ENCODE results near the gene FREM2. TPM values are rescaled to one million over a fixed set of nuclear protein-coding genes. Genes with fewer than 3 reads are reported as not detected.

FREM2 gene
- total and polyA plus RNA-seq, 3 donors from 2014 or later: 0.80 to 5.5 (median 4.4) TPM

DNA sequence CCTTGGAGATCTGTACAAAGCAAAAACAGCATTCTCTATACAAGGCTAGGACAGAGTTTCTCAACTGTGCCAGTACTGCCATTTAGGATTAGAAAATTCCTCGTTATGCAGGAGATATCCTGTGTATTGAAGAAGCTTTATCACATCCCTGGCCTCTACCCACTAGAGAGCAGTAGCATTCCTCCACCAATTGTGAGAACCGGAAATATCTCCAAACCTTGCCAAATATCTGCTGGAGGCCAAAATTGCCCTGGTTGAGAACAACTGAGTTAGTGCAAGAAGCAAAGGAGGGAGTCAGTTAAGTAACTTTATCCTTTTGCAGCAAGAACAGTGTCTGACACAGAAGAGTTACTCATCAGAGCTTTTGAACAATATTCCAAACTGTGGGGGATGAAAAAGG, 16.2 kb upstream of the FREM2 start:
- H3K4me1 ChIP-seq: no peaks in the 10 kb centered on the region
- H3K27me3 ChIP-seq: no peaks in the 10 kb centered on the region
- DNase-seq: no peak
- H3K36me3 ChIP-seq (ENCODE audit: low read depth, missing control alignments): no peaks in the 10 kb centered on the region
- no peak overlapping the region for H3K4me3 ChIP-seq
- intact Hi-C loops (cut with DNase I; ENCODE audit: low total_unique reads): no loop called here
- no peaks in the 10 kb centered on the region for H3K9me3 ChIP-seq
- TF ChIP-seq, protein P1, sequence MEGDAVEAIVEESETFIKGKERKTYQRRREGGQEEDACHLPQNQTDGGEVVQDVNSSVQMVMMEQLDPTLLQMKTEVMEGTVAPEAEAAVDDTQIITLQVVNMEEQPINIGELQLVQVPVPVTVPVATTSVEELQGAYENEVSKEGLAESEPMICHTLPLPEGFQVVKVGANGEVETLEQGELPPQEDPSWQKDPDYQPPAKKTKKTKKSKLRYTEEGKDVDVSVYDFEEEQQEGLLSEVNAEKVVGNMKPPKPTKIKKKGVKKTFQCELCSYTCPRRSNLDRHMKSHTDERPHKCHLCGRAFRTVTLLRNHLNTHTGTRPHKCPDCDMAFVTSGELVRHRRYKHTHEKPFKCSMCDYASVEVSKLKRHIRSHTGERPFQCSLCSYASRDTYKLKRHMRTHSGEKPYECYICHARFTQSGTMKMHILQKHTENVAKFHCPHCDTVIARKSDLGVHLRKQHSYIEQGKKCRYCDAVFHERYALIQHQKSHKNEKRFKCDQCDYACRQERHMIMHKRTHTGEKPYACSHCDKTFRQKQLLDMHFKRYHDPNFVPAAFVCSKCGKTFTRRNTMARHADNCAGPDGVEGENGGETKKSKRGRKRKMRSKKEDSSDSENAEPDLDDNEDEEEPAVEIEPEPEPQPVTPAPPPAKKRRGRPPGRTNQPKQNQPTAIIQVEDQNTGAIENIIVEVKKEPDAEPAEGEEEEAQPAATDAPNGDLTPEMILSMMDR (IDR thresholded peaks at IDR 0.05): no peak
- TF ChIP-seq POLR2A (IDR thresholded peaks at IDR 0.05): no peak
- no peak overlapping the region for H3K27ac ChIP-seq
- 38 to 50% methylated on average over 2 of the region's 2 CpGs for WGBS, 2 donors

DNA sequence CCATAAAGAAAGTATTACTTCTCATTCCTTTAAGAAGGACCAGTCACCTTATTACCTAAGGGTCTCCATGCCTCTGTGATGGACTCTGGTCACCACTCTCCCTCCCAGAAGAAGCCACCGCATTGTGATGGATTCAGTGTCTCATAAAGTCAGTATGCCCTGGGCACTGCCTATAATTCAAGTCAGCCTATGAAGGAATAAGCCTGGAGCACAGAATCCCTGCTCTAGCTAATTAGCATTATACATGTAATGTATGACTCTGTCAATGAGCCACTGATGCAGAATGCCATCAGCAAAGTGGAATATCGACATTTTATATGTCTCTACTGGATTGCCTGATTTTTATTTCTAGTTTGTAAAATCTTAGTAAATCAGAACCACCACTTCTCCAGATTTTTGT, 14.9 kb upstream of the FREM2 start:
- no peak for TF ChIP-seq POLR2A (IDR thresholded peaks at IDR 0.05)
- TF ChIP-seq, protein P1 (IDR thresholded peaks at IDR 0.05): no peak
- WGBS, 2 donors: 80 to 87% methylated on average over 2 of the region's 2 CpGs
- no peak overlapping the region for H3K27ac ChIP-seq
- no peak overlapping the region for H3K4me3 ChIP-seq
- H3K9me3 ChIP-seq: no peaks in the 10 kb centered on the region
- DNase-seq: no peak
- H3K36me3 ChIP-seq (ENCODE audit: low read depth, missing control alignments): no peaks in the 10 kb centered on the region
- H3K27me3 ChIP-seq: no peaks in the 10 kb centered on the region
- intact Hi-C loops (cut with DNase I; ENCODE audit: low total_unique reads): no loop called here
- no peaks in the 10 kb centered on the region for H3K4me1 ChIP-seq

GRCh38 chr13:38674208-38674607, 12.7 kb upstream of the FREM2 start:
- Histone ChIP-seq H3K4me3 (no peak overlapping the region), H3K9me3 (no peaks in the 10 kb centered on the region), H3K36me3 (ENCODE audit: low read depth, missing control alignments) (no peaks in the 10 kb centered on the region), H3K27me3 (no peaks in the 10 kb centered on the region), H3K4me1 (no peaks in the 10 kb centered on the region), H3K27ac (no peak overlapping the region)
- intact Hi-C loops (cut with DNase I; ENCODE audit: low total_unique reads): no loop called here
- 72 to 80% methylated on average over 4 of the region's 4 CpGs for WGBS, 2 donors
- DNase-seq: no peak
- no peak for TF ChIP-seq POLR2A (IDR thresholded peaks at IDR 0.05)
- TF ChIP-seq, protein P1 (IDR thresholded peaks at IDR 0.05): no peak

DNA sequence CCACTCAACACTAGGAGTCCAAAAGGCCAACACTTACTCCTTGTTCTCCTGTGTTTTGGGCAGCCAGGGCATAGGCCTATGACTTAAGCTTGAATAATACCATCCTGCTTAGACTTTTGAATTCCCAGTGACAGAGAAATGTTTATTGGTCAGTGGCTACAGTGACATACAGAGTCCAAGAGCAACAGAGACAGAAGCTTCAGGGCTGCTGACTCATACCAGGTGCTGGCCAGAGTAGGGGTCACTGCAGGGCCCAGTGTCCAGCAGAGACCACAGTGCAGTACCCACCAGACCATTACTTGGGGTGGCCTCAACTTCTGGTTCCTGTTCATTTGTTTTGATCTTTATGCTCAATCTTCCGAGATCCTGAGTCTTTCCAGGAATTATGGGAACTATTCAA, 6.0 kb upstream of the FREM2 start:
- H3K9me3 ChIP-seq: no peaks in the 10 kb centered on the region
- no peak overlapping the region for H3K4me3 ChIP-seq
- TF ChIP-seq, protein P1 (IDR thresholded peaks at IDR 0.05): no peak
- no peak for TF ChIP-seq POLR2A (IDR thresholded peaks at IDR 0.05)
- intact Hi-C loops (cut with DNase I; ENCODE audit: low total_unique reads): no loop called here
- H3K27ac ChIP-seq: no peak overlapping the region
- 86 to 100% methylated on average over 1 of the region's 1 CpG for WGBS, 2 donors
- H3K4me1 ChIP-seq: no peaks in the 10 kb centered on the region
- DNase-seq: no peak
- H3K36me3 ChIP-seq (ENCODE audit: low read depth, missing control alignments): no peaks in the 10 kb centered on the region
- no peaks in the 10 kb centered on the region for H3K27me3 ChIP-seq

- DNase-seq: no peak
- Histone ChIP-seq H3K9me3 (no peaks in the 10 kb centered on the region), H3K4me3 (no peak overlapping the region), H3K36me3 (ENCODE audit: low read depth, missing control alignments) (no peaks in the 10 kb centered on the region), H3K27me3 (no peaks in the 10 kb centered on the region), H3K27ac (no peak overlapping the region), H3K4me1 (no peaks in the 10 kb centered on the region)
- intact Hi-C loops (cut with DNase I; ENCODE audit: low total_unique reads): no loop called here
- TF ChIP-seq POLR2A (IDR thresholded peaks at IDR 0.05): no peak
- TF ChIP-seq, protein P1 (IDR thresholded peaks at IDR 0.05): no peak
These were observed 2.2 kb upstream of the FREM2 start for GRCh38 chr13:38684714-38685113.

Data from testis (tissue), 3 donors.